HCEC 1CT (cell line): ENCODE data around the gene WSCD2.

Experiments used
- DNase-seq: peaks from one replicate; pipeline ENCODE4 v3.0.0-alpha.2; 2017

The WSCD2 gene

DNA sequence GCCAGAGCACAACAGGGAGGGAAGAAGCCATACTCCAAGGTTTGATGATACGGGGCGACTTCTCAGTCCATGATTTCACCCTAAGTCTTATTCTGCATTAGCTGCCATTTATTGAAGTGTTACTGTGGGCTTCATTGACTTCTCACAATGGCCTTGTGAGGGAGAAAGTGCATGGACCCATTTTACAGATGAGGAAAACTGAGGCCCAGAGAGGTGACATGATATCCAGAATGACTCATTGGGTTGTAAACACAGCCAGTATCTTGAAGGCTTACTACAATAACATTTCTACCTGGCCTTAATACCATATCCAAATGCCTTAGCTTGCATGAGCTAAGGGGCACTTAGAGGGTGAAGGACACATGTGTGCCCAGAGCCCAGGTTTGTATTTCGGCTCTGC lies 109.4 kb downstream of the WSCD2 start:
- no peak for DNase-seq

DNA sequence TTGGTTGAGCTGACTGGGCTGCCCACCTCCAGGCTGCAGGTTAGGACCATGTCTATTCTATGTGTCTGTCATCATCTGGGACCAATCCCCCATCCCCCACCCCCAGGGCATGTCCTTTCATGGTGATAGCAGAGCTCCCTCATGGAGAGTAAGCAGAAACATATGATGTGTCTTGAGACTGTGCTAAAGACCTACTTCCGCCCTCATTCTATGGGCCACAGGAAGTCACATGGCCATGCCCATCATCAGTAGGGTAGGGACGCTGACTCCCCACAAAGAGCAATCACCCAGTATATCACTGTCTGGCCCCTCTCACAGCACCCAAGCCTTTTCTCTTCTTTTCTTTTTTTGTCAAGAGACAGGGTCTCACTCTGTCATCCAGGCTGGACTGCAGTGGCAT lies 110.3 kb downstream of the WSCD2 start:
- no peak for DNase-seq

DNA sequence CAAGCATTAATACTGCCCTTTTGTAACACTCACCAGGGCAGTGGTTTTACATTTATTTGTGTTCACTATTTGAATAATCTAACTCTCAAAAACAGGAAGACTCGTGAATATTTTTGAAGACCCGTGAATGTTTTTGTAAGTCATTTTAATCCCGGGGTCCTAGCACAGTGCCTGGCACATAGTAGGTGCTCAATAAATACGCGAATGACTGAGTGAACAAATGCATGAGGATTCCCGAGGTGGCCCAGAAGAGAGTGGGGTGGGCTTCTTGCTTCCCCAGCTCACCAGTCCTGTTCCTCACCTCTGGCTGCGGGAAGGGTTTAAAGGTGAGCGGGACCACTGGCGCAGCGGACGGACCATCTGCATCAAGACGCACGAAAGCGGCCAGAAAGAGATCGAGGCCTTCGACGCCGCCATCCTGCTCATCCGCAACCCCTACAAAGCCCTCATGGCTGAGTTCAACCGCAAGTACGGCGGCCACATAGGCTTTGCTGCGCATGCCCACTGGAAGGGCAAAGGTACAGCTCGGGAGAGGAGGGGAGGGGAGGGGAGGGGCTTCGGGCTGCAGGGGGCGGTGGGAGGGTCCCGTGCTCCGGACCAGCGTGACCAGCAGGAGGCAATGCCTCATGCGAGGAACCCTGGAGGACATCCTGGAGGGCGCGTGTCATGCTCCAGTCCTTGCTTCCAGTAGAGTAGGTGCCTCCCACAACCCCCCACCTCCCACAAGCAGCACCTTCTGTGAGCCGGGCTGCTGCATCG lies 111.1 kb downstream of the WSCD2 start:
- no peak for DNase-seq

DNA sequence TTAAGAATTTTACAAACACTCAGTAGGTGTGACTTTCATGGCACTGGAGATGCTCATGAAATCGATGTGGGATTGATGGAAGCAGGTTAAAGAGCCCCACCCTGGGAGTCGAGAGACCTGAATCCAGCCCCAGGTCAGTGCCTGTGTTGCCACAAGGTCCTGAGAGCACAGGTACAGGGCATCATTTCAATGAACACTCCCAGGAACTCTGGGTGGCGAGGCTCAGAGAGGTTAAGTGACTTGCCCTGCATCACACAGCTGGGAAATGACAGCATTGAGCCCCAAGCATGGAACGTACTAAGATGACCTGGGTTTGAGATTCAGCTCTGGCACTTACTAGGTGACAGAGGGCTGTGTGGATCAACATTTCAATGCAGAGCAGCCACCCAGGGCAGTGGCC lies 111.8 kb downstream of the WSCD2 start:
- no peak for DNase-seq

DNA sequence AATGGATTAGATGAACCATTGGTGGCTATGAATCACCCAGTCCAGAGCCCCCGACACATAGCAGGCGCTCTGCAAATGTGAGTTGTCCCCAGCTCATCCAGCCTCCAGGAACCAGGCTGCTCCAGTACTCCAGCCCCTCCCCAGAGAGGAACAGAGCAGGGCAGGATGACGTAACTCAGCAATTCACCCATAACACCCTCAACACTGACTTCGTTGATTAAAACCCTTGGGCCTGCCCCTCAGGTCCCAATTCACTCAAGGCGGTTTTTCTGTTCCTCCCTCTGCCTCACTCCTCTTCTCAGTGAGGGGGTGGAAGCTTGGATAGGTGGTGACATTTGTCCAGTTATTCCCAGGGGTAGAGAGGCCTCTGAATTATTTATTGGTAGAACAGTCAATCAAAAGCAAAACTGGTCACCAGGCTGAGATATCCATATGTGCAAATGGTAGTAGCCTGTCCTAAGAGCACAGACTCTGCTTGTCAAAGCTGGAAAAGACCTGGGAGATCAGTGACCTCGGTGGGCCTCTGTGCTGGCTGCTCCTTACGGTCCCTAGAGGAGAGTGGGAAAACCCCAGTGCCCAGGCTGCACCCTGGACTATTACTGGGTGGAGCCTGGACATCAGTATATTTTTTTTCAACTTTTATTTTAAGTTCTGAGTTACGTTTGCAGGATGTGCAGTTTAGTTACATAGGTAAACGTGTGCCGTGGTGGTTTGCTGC lies 113.1 kb downstream of the WSCD2 start:
- no peak for DNase-seq

DNA sequence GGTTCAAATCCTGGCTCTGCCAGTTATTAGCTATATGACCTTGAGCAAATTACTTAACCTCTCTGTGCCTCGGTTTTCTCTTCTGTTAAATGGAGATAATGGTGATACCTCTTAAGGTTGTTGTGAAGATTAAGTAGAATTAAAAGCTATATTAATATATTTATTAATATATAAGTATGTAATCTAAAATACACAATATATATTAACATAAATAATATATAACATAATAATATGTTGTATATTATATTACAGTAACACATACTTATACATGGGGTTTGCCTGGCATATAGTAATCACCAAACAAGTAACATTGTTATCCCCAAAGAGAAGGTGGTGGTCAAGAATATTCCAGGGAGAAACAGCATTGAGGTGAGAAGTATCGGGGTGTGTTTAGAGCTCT lies 118.0 kb downstream of the WSCD2 start:
- no peak for DNase-seq

DNA sequence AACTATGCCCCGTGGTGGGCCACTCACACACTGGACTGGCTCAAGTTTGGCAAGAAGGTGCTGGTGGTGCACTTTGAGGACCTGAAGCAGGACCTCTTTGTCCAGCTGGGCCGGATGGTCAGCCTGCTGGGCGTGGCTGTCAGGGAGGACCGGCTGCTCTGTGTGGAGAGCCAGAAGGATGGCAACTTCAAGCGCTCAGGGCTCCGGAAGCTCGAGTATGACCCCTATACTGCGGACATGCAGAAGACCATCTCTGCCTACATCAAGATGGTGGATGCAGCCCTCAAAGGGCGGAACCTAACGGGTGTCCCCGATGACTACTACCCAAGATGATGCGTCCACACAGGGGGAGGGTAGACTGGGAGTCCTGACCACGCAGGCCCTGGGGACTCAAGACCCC lies 118.9 kb downstream of the WSCD2 start:
- DNase-seq = no peak

DNA sequence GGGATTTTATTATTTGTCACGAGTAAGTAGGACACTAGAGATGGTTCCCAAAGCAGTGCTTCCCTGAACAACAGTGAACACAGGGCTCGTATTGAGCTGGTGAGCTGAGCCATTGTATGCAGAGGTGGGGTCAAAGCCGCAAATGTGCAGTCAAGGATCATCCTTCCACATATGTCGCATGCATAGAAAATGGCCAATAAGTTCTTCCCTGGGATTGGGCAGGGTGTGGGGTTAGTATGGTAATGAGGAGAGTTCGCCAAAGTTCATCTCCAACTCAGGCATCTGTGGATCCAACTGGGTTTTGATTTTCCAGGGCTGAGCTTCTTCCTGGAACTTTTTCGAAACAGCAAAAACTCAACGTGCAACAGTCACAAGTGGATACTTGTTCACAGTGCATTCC lies 123.4 kb downstream of the WSCD2 start:
- no peak for DNase-seq

DNA sequence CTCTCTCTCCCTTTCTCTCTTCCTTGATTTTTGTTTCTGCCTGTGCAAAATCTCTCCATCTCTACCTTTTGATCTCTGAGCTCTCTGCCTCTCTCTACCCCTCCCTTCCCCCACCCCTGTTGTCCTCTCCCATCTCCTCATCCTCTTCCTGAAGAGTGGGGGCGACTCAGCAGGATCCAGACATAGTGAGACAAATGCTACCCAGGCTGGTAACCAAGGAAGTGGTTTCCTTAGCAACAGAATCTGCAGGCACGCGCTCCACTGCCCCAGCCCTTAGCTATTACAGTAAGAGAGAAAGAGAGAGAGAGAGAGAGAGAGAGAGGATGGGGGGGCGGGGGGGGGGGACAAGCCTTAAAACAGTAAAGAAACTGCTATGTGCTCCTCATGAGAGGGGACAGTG lies 124.5 kb downstream of the WSCD2 start:
- DNase-seq = no peak

DNA sequence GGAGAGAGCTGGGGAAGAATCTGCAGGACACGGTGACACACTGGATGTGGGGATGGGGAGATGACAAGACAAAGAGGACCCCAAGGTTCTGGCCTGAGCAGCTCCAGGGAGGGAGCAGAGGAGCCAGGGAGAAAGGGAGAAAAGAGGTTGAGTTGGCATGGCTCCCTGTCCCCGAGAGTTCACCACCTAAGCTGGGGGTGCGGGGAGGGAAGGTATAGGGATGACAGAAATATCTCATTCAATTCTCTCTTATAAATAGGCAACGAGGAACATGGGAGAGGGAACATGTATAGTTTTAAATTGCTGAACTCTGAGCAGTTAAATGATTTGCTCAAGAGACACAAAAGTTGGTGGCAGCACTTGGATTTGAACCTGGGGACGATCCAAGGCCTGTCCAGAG lies 124.9 kb downstream of the WSCD2 start:
- DNase-seq = no peak

DNA sequence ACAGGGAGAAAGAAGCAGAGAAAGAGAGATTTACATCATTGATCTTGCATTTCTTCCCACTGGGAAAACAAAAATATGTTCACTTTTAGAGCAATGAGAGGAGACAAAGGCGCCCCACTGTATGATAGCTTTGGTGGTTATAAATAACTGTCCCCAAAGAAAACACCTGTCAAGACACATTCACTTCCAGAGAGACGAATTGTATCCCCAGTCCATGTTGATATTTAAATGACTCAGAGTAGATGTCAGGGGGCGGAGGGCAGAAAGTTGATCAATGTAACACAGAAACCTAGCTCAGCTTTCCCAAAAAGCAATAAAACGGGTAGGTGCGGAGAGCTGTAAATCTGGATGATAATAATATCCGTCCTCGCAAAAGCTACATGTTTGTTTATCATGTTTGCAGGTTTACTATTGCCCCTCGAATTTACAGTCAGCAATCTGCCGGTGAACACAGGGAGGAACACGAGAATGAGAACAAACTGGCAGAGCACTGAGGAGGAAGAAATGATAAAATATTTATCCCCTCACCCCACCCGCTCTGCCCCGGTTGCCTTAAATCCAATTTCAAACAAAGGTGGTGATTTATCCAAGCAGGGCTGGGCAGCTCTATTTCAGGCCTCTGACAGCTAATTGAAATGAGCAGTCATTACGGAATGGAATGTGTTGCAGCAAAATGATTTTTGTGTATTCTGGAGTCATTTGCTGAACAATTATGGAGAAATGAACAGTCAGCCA lies 125.6 kb downstream of the WSCD2 start:
- no peak for DNase-seq

DNA sequence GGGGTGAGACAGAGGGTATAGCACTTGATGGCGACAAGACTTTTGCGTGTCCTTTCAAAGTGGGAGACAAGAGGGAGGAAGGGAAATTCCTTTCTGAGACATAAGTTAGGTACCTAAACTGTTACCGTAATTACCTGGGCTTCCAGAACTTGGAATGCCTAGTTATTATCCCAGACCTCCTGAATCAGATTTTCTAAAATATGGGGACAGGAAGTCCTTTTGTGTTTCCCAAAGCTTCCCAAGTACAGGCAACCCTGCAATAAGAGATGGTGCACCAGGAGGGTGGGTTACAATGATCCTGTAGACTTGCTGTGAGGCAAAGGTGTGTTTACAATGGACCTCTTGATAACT lies 126.1 kb downstream of the WSCD2 start:
- DNase-seq = no peak

DNA sequence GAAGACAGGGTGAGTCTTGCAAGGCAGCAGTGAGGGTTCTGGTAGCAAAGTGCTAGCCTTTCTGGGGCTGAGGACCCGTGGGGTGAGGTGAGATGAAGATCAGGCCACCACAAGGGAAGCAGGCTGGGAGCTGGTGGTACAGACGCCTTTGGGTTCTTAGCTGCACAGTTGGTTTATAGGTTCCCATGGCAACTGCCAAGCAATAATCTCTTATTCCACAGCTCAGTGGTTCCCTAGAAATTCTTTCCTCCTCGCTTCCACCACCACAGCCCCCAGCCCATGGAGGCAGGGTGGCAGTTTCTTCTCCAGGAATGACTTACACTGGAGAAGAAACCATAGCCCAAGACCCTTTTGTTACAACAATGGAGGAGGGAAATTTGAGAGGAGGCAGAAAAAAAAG lies 127.9 kb downstream of the WSCD2 start:
- DNase-seq = no peak

DNA sequence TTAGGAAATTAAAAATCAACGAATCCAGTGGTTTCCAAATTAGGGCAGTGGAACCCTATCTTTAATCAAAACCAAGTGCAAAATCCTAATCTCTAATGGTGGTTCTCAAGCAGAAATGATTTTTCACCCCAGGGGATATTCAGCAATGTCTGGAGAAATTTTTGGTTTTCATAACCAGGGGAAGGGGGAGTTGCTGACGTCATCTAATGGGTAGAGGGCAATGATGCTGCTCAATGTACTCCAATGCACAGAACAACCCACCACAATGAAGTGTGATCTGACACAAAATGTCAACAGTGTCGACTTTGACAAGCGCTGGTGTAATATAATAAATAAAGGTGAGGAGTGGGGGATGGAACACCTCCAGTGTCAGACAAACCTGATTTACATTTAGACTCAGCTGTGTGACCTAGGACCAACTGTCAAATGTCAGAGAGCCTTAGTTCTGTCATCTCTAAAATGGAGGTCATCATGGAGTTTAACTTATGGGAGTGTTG lies 128.6 kb downstream of the WSCD2 start:
- DNase-seq = no peak

DNA sequence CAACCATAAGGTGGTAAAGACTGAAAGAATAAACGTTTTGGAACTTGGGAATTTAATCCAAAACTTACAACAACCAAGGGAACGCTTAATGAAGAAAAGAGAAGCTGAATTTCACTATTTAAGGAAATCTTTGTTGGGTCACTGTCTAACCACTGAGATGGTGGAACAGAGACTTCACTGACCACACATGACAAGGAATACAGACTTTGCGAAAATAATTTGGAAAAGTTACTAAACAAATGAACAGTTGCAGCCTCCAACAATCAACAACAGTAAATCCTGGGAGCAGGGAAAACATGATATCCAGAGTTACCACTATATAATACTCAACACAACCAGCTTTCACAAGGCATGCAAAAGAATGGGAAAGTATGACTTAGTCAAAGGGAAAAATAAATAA lies 131.0 kb downstream of the WSCD2 start:
- DNase-seq = no peak

DNA sequence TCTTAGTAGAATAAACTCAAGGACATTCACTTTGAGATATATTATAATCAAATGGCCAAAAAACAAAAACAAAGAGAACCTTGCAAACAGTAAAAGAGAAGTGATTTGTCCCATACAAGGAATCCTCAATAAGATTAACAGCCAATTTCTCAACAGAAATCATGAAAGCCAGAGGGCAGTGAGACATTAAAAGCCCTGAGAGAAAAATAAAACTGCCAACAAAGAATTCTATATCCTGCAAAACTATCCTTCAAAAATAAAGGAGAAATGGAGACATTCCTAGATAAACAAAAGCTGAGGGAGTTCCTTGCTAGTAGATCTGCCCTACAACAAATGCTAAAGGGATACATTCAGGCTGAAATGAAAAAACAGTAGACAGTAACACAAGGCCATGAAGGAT lies 131.9 kb downstream of the WSCD2 start:
- DNase-seq = no peak

DNA sequence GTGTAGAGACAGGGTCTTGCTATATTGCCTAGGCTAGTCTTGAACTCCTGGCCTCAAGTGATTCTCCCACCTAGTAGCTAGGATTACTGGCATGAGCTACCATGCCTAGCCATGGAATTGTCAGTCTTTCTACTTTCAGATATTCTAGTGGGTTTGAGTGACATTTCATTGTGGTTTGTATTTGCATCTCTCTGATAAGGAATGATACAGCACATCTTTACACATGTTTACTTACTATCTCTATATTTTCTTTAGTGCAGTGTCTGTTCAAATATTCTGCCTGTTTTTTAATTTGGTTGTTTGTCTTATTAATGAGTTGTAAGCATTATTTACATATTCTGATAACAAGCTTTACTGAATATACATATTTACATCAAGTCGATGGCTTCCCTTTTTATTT lies 136.4 kb downstream of the WSCD2 start:
- DNase-seq = no peak

DNA sequence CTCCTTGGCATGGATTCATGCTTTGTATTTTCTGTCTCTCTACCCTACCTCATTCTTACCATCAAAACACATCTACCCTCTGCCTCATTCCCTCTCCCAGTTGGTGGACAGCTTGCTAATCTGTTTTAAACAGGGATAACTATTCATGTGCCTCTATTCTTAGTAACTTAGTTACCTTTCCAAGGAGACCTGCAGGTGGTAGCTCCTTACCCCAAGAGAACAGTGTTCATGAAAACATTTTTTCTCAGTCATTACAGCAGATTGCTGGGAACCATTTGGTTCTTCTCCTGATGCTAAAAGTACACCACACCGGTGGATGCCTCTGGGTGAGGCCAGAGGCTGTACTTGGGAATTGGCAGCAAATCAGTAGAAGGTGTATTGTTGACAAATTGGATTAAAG lies 137.0 kb downstream of the WSCD2 start:
- no peak for DNase-seq

DNA sequence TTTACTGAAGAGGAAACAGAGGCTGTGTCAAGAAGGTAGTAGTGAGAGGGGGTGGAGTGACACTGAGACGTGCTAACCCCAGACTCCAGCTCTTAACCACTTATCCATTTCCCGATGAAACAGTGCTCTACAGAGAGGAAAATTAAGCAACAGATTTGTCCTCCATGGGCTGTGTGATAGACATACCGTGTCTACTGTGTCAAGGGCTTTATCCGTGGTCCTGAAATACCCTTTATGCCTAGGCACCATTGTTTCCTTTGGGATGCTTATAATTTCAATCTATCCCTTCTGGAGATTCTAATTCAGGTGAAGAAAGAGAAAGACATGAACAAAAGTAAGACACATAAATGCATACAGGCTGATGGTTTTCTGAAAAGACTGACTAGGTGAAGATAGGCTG lies 138.4 kb downstream of the WSCD2 start:
- no peak for DNase-seq

DNA sequence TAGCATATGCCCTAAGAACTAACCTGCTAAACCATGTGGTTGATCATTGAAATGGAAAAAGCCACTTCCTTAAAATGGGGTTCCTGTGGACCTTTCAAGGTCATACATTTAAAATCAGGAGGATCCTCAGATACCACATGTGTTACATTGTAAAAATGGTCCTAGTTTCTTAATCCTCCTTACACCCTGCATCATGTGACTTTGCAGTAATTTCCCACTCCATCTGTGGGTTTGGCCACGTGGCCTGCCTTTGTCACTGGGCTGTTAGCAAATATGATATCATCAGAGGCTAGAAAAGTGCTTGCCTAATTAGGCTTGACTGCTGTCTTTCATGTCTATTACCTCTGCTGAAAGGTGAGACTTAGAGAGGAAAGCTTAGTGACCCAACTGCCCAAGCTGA lies 139.3 kb downstream of the WSCD2 start:
- DNase-seq = no peak

DNA sequence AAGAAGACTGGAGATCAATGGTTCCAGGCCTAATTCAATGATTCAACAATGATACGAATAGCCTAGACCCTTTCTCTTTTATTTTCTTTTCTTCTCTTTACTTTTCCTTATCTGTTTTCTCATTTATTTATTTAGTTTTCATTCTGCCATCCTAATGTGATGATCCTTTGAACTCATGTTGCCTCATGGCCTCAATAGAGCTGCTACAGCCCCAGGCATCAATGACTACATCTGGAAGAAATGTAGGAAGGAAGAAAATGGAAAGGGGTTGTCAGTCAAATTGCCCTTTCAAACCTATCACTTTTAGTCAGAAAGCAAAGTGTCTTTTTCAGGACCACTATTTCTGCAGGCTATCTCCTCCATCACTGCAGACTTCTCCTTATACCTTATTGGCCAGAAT lies 140.1 kb downstream of the WSCD2 start:
- DNase-seq = no peak

DNA sequence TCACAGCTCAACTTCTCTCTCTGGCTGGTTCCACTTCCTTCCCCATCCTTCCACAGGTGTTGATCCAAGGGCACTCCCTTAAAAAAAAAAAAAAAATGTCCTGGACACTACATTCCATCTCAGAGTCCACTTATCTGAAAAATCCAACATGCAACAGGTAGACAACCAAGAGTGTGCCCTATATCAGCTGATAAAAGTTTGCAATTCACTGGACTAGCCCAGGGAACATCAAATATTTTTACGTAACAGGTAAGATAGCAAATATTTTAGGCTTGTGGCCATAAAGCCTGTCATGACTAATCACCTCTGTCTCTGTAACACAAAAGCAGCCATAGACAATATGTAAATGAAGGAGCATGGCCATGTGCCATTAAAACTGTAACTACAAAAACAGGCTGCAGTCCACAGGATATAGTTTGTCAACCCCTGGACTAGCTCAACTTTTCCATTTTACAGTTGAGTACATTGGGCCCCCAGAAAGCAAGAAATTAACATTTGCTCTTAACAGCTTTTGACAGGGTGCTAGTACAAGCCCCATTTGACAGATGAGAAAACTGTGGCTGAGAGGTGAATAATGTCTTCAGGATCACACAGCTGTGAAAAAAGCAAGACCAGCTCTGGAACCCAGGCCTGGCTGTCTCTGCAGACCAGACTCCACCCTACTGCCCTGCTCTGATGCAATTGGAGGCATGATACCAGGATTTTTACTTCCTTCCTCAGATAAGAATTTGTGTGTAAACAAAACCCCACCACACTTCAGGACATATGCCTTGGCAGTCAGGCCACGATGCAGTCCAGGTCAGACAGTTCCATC lies 141.2 kb downstream of the WSCD2 start:
- DNase-seq = no peak

DNA sequence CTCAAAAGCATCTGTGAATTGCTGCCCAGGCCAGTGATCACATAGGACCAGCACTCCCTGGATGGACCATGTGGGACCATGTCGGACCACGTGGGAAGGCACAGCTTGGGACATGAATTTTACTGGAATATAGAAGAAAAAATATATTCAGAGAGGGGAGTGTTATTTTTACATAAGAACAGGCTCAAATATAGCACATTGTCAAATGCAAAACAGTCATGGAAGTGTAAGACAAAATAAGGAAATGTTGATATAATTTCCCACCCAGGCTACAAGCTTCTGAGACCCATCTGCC lies 141.7 kb downstream of the WSCD2 start:
- no peak for DNase-seq
